AG04449 (cell line): ENCODE measurements around the gene CA5A.
"Not testable (repeated sequence)": the region's sequence is repeated elsewhere in the genome, so short reads cannot be mapped to it uniquely, and the experiment has no call there.

Source experiments
- CTCF ChIA-PET: fragments of 350-600 bp; formaldehyde crosslinking; extraction: SDS; loops from one replicate; lab custom pipeline; 2021; ENCODE audit warnings: antibody characterized with exemption; lab: Yijun Ruan, JAX
- POLR2A ChIA-PET: fragments of 400-600, 350-600 bp; formaldehyde crosslinking; extraction: SDS; loops from one replicate; lab custom pipeline; 2020; ENCODE audit warnings: antibody characterized with exemption, inconsistent platforms; lab: Yijun Ruan, JAX
- DNase-seq: peaks from one replicate; pipeline ENCODE4 v3.0.0-alpha.2; 2010; ENCODE audit warnings: low read depth, low spot score
- H3K4me3 ChIP-seq: 2 replicates; pipeline ENCODE4 v1.5.1; 2011; ENCODE audit warnings: low read depth, mild to moderate bottlenecking, control low read depth, low read length
- TF ChIP-seq, protein P1 (sequence below): IDR thresholded peaks from one replicate; pipeline ENCODE4 v1.5.1; 2011; ENCODE audit warnings: mild to moderate bottlenecking, moderate library complexity, low read length, control low read depth, inconsistent platforms; ENCODE audit not compliant: insufficient read depth; ENCODE audit errors: missing control alignments

The CA5A gene

DNA sequence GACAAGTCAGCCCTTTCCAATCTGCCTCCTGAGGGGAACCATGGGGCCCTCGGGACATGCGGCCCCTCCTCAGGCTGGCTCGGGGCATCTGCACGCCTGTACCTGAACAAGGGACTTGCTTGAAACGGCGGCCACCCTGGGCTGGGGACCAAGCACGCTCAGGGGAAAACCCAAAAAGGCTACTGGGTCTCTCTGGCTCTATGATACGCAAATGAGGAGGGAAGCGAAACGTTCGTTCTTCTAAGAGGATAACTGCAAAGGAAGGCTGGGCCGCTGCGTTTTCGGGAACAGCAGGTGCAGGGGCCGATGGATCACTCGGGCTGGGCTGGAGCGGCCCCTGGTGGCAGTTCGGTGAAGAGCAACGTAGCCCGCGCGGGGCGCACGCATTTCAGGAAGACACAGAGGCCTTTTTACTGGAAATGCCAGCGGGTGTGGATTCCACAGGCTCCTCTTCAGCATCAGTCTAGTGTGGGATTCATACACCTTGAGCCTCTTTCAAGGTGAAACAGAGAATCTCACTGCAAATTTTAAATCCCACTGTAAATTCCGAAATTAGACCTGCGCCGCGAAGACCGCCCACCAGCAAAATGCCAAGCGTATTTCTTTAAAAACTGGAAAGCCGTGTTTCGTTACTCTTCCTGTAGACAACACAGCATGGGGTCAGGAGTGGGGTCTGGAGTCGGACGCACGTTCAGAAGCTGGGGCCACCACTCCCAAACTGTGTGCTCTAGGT lies 27.0 kb downstream of the CA5A start:
- POLR2A ChIA-PET, H3K4me3 ChIP-seq, DNase-seq: not testable (repeated sequence)
- TF ChIP-seq, protein P1, sequence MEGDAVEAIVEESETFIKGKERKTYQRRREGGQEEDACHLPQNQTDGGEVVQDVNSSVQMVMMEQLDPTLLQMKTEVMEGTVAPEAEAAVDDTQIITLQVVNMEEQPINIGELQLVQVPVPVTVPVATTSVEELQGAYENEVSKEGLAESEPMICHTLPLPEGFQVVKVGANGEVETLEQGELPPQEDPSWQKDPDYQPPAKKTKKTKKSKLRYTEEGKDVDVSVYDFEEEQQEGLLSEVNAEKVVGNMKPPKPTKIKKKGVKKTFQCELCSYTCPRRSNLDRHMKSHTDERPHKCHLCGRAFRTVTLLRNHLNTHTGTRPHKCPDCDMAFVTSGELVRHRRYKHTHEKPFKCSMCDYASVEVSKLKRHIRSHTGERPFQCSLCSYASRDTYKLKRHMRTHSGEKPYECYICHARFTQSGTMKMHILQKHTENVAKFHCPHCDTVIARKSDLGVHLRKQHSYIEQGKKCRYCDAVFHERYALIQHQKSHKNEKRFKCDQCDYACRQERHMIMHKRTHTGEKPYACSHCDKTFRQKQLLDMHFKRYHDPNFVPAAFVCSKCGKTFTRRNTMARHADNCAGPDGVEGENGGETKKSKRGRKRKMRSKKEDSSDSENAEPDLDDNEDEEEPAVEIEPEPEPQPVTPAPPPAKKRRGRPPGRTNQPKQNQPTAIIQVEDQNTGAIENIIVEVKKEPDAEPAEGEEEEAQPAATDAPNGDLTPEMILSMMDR: peak; percentile 87
- CTCF ChIA-PET: interaction anchor here (0.6 to 5.0 kb wide), 17 partner anchors 9 to 143 kb away, joined by 3 to 40 read pairs (median 4); partner anchors contain the start of gene KLHDC4

DNA sequence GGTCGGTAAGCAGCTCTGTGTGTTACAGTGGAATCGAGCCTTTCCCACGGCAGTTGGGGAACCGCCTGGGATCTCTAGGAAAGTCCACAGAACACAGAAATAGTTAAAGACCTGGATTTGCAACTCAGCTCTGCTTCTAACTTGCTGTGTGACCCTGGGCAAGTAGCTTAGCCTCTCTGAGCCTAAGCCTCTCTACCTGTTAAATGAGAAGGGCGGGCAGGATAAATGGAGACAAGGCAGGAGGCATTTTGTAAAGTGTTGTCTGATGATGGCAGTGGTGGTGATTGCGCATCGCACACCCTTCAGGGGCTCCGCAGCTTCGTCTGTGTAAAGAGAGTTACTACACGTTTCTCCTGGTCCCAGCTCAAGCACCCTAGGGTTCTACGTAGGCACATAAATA lies 28.2 kb downstream of the CA5A start:
- POLR2A ChIA-PET, DNase-seq, H3K4me3 ChIP-seq: not testable (repeated sequence)
- CTCF ChIA-PET: interaction anchor here (1.0 to 5.0 kb wide), 8 partner anchors 10 to 139 kb away, joined by 3 to 40 read pairs (median 5); no protein-coding TSS in a partner anchor

DNA sequence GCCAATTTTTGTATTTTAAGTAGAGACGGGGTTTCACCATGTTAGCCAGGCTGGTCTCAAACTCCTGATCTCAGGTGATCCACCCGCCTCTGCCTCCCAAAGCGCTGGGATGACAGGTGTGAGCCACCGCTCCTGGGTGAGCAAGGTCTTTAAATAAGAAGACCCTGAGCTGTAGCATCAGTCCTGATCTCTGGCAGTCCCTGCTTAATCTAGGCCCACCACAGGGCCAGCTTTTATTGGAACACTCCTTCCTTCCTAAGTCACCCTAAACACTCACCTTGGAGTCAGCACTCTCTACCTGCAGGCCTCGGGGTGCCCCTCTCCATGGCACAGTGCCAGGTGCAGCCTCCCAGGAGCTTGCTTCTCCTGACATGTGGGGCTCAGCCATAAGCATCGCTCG lies 30.8 kb downstream of the CA5A start:
- POLR2A ChIA-PET, H3K4me3 ChIP-seq, DNase-seq: not testable (repeated sequence)
- CTCF ChIA-PET: interaction anchor here (1.0 to 5.0 kb wide), 6 partner anchors 9 to 137 kb away, joined by 3 to 40 read pairs (median 4); no protein-coding TSS in a partner anchor

DNA sequence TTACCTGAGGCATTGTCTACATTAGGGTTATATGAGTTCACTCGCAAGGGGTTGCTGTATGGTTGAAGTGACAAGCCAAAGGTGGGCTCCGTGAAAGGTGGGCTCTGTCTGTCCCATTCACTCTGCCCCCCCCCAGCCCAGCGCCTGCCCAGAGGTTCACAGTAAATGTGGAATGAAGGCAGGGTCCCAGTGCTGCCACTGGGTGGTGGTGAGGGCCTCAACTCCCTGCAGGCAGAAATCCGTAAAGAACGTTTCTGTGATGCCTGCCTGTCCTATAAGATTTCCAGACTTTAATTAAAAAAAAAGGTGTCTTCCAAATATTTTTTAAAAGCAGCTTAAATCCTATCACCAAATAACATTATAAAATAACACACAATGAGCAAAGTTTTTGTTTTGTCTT lies 31.4 kb downstream of the CA5A start:
- H3K4me3 ChIP-seq, POLR2A ChIA-PET, DNase-seq: not testable (repeated sequence)
- CTCF ChIA-PET: interaction anchor here (1.0 to 5.0 kb wide), 4 partner anchors 33 to 137 kb away, joined by 3 to 40 read pairs (median 4); no protein-coding TSS in a partner anchor

DNA sequence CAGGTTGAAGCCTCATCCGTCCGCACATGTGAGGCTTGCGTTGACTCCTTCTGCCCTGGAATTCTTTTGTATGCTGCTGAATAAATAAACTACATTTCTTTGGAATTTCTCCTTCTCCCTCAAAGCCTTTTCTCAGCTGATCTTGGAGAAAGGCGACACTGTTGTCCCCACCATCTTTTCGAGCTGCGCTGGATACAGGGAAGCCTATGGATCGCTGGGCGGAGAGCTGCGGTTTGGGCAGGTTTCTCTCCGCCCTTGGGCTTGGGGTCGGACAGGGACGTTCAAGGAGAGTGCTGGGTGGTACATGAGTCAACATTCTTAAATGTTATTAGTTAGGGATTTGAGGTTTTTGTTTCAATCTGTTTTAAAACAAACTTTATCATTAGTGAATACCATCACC lies 35.8 kb downstream of the CA5A start:
- POLR2A ChIA-PET: interaction anchor here (1.4 kb wide), 1 partner anchor 121 kb away, joined by 4 read pairs; no protein-coding TSS in a partner anchor
- CTCF ChIA-PET: interaction anchor here (1.0 to 4.2 kb wide), 4 partner anchors 10 to 120 kb away, joined by 3 to 23 read pairs (median 6); no protein-coding TSS in a partner anchor
- H3K4me3 ChIP-seq, DNase-seq: not testable (repeated sequence)

DNA sequence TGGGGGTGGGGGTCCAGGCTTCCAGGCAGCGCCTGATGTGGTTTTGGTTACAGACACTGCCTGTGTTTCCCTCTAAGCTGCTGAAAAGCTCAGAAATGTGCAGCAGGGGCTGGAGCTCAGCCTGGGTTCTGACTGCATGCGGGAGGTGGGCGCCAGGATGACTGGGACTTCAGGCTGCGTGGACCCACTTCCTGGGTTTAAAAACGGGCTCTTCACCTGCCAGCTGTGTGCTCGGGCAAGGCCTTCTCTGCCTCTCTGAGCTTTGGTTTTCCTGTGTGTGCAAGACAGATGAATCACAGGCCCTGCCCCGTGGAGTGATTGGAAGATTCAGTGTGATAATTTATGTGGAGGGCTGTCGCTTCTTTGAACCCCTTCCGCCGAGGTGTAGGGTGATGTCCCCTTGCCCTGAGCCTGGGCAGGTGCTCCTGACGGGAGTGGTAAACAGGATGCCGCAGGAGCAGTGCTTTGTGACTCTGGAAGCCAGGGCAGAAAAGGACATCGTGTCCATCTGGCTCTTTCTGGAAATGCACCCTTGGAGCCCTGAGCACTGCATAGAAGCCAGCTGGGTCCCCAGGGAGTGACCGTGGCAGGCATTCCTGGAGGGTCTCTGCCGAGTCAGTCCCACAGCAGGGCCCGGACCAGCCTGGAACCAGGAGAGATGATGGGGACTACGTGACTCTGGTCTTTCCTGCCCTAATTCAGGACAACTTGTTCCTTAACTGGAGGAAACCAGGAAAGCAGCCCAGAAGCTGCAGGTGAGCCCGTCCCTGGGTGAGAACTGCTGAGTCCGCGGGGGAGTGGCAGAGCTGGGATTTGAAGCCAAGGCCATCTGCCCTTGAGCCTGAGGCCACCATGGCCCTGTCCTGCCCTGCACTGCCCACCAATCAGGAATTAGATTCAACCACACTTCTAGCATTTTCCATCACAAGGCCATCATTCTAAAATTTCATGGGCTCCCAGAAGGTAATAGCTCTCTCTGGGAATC lies 38.5 kb downstream of the CA5A start:
- no peak for DNase-seq
- ChIA-PET POLR2A (no interaction called here), CTCF (interaction anchor here (0.7 to 2.4 kb wide), 7 partner anchors 10 to 129 kb away, joined by 3 to 11 read pairs (median 4); no protein-coding TSS in a partner anchor)
- TF ChIP-seq, protein P1: no peak
- H3K4me3 ChIP-seq: no peak overlapping the region

DNA sequence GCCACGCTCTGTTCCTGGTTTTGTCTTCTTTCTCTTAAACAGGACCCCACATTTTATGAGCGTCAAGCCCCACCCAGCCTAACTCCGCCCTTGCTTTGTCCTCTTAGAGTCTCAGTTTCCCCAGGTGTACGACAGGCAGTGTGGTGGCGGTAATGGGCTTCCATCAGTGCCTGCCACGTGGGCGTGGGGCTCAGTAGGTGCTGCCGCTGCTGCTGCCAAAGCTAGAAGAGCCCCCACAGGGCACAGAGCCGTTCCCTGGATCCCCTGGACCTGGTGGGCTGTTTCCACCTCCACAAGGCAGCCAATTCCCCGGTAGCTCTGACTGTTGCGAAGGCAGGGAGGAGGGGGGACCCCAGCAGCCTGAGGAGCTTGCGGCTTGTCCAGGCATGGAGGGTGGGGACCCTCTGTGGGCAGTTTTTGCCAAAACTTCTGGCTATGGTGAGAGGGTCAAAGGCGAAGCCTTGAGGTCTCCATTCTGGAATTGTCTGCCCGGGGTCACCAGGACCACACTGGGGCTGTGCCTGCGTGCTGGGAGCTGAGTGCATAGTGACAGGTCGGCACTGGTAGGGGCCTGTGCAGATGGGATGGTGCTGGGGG lies 39.3 kb downstream of the CA5A start:
- CTCF ChIA-PET: interaction anchor here (1.2 to 2.4 kb wide), 5 partner anchors 9 to 120 kb away, joined by 3 to 11 read pairs (median 4); no protein-coding TSS in a partner anchor
- DNase-seq, H3K4me3 ChIP-seq, POLR2A ChIA-PET: not testable (repeated sequence)

DNA sequence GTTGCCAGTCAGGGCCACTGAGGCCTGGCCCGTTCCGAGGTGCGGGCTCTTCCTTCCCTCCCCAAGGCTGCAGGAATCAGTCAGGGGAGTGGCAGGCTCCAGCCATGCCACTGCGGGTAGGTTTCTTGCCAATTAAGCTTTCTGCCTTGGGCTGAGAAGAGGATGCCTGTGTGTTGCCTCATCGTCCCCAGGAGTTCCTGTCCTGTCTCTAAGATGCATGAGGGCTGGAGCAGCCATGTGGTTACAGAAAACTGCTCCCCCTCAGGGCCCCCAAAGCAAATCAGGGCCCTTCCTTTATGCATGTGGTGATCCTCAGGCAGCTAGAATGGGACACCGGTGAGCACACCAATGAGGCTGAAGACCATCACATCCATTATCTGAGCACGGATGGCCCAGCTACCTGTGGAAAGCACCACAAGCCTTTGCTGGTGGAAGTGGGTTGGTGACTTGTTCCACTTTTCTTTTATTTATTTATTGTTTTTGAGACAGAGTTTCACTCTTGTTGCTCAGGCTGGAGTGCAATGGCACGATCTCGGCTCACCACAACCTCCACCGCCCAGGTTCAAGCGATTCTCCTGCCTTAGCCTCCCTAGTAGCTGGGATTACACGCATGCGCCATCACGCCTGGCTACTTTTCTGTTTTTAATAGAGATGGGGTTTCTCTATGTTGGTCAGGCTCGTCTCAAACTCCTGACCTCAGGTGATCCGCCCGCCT lies 40.0 kb downstream of the CA5A start:
- H3K4me3 ChIP-seq, DNase-seq: not testable (repeated sequence)
- CTCF ChIA-PET: interaction anchor here (0.6 to 2.4 kb wide), 6 partner anchors 10 to 117 kb away, joined by 3 to 11 read pairs (median 4); no protein-coding TSS in a partner anchor
- POLR2A ChIA-PET: interaction anchor here (1.6 kb wide), 1 partner anchor 27 kb away, joined by 8 read pairs; the partner anchor contains the start of gene SLC7A5
